ENCODE data around the gene NAIF1. TPM values are rescaled to one million over a fixed set of nuclear protein-coding genes. Genes with fewer than 3 reads are reported as not detected.

NAIF1 gene
- total and polyA plus RNA-seq, 12 donors = 3.2 to 7.2 (median 5.5) TPM

DNA sequence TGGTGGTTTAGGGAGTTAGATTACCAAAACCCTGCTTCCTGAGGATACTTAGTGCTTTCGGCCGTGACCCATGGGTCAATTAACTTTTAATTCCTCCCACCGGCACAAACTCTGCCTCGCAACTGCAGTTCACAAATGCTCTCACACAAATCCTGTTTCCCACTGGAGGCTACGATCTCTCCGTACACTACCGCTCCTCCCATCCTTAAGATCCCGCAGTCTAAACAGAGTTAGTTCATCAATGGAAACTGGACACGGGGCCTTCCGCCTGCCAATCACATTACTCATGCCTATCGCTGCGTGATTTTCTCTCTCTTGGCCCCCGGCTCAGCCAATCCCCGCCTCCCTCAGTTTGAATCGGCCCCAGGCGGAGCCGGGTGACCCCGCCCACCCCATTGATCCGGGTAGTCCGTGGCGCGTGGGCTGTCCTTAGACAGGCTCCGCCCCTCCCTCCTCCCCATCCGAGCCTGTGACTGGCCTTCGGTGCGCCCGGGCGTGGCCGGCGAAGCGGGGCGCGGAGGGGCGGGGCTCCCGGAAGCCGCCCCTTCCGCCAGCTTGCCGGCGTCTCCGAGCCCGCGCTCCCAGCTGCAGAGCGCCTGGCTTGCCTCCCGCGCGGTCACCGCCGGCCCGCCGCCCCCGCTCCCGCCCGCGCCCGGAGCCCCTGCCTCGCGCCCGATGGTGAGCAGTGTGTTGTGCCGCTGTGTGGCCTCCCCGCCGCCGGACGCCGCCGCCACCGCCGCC, 695 bp upstream of the NAIF1 start, which contains the start of gene SLC25A25:
TSS of gene SLC25A25 (plus strand) at position 588 of the 741 bp plus-strand sequence. CDS start at position 676, 88 bp downstream.
- no peaks in the 10 kb centered on the region for H3K27me3 ChIP-seq
- H3K9me3 ChIP-seq = no peaks in the 10 kb centered on the region
- H3K27ac ChIP-seq = peak within 1 kb of the TSS; percentile 88 to 99 (median 98)
- ATAC-seq = peak; percentile 95 to 97 (median 96)
- TF ChIP-seq, protein P1, sequence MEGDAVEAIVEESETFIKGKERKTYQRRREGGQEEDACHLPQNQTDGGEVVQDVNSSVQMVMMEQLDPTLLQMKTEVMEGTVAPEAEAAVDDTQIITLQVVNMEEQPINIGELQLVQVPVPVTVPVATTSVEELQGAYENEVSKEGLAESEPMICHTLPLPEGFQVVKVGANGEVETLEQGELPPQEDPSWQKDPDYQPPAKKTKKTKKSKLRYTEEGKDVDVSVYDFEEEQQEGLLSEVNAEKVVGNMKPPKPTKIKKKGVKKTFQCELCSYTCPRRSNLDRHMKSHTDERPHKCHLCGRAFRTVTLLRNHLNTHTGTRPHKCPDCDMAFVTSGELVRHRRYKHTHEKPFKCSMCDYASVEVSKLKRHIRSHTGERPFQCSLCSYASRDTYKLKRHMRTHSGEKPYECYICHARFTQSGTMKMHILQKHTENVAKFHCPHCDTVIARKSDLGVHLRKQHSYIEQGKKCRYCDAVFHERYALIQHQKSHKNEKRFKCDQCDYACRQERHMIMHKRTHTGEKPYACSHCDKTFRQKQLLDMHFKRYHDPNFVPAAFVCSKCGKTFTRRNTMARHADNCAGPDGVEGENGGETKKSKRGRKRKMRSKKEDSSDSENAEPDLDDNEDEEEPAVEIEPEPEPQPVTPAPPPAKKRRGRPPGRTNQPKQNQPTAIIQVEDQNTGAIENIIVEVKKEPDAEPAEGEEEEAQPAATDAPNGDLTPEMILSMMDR (IDR thresholded peaks at IDR 0.05) = no peak
- peak within 1 kb of the TSS; percentile 54 to 98 (median 88) for H3K4me3 ChIP-seq
- peaks cover 12 to 76% (median 44%) of the 10 kb centered on the region in 9 donors for H3K4me1 ChIP-seq
- peak; percentile 100 for DNase-seq
- 0 to 1% methylated on average over 53 to 67 of the region's 67 CpGs for WGBS, 2 donors
- intact Hi-C loops (cut with DNase I) = loop anchor here in 3 of 10 donors (1.0 to 10.0 kb wide), 3 partner anchors 26 to 59 kb away; partner anchors contain the start of gene PTGES2 (in 1 of the 3)
- H3K36me3 ChIP-seq = peaks cover 0 to 10% (median 0%) of the 10 kb centered on the region in 9 donors

DNA sequence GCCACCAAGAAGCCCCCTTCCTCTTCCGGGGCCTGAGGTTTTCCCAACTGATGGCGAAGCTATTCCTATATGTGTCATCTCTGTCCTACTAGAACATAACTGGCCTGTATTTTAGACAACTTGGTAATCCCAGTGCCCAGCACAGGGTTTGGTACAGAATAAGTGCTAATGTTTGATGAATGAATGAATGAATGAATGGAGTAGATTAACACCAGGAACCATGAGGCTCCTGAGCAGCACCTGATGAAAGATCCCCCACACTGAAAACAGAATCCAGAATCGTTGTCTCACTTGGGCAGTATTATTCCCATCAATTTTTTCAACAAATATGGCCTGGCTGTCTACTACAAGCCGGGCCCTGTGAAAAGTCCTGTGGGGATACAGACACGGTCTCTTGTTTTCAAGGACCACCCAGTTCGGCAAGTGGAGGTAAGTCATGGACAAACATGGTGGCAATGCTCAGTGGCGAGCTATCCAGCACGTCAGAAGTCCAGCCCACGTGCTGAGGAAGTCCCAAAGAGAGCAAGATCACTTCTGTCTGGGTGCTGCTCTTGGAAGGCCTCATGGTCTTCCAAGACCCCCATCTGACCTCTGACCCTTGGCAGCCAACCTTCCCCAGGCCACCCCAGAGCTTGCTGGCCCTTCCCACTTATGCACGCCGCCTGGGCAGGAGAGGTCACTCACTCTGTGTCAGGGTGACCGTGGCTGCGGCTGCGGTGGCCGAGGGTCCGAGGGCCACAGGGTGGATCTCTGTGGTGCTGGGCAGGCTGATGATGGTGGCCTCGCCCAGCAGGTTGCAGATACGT, 1.0 kb downstream of the NAIF1 start:
- DNase-seq (no peak), ATAC-seq (peak in 1 of 8 donors; percentile 1)
- H3K27me3 ChIP-seq = no peaks in the 10 kb centered on the region
- peak overlapping the region; percentile 30 to 98 (median 83) for H3K4me3 ChIP-seq
- H3K9me3 ChIP-seq = no peaks in the 10 kb centered on the region
- peak overlapping the region in 8 of 10 donors; percentile 69 to 99 (median 98) for H3K27ac ChIP-seq
- TF ChIP-seq, protein P1 (IDR thresholded peaks at IDR 0.05) = no peak
- WGBS, 2 donors = 93 to 94% methylated on average over 18 of the region's 18 CpGs
- H3K36me3 ChIP-seq = peaks cover 0 to 26% (median 0%) of the 10 kb centered on the region in 9 donors
- peaks cover 9 to 76% (median 45%) of the 10 kb centered on the region in 9 donors for H3K4me1 ChIP-seq
- intact Hi-C loops (cut with DNase I) = loop anchor here in 1 of 10 donors (10.0 kb wide), 1 partner anchor 49 kb away; no protein-coding TSS in a partner anchor

DNA sequence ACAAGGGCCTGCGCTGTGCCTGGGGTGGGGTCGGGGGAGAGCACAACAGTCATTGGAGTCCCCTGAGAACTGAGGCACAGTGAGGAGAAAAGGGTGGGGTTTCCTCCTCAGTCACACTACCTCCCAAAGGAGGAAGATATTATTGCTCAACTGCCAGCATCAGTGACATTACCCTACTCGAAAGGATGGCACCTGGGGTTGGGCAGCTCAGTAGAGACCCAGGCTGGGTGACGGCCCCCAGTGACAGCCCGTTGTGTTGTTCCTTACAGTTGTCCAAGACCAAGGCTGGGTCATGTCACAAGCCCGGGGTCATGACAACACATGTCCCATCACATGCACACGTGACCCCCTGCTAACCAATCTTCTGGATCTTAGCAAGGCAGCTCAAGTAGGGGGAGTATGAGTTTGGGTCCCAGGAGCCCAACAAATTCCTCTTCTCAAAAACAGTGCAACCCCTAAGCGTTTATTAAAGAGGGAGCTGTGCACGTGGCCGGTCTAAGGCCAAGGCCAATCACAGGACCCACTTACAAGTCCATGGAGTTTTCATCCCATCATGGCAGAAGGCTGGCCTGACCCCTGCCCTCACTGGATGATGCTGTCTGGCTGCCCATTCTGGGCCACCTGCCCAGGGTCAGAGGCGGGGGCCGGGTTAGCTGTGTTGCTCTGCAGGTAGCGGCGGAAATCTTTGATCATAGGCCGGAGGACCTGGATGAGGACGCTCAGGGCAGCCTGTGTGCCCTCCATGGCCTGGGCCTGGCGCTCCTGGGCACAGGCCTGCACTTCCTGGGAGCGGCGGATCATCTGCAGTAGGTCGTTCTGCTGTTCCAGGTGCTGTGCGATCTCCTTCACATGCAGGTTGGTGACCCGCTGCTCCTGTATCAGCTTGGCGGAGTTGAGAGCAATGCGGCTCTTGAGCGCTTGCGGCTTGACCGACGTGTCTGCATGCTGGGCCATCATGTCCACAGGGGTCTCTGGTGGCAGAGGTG, 4.0 kb downstream of the NAIF1 start:
- Histone ChIP-seq H3K36me3 (peaks cover 0 to 29% (median 0%) of the 10 kb centered on the region in 9 donors), H3K27ac (peak overlapping the region in 3 of 10 donors; percentile 38 to 65 (median 46)), H3K27me3 (no peaks in the 10 kb centered on the region), H3K4me1 (peaks cover 6 to 61% (median 36%) of the 10 kb centered on the region in 9 donors), H3K9me3 (no peaks in the 10 kb centered on the region), H3K4me3 (no peak overlapping the region)
- WGBS, 2 donors = 92 to 93% methylated on average over 28 of the region's 28 CpGs
- TF ChIP-seq, protein P1 (IDR thresholded peaks at IDR 0.05) = no peak
- intact Hi-C loops (cut with DNase I) = loop anchor here in 1 of 10 donors (10.0 kb wide), 1 partner anchor 52 kb away; no protein-coding TSS in a partner anchor
- DNase-seq (no peak), ATAC-seq (no peak)

Measured in heart right ventricle (tissue), 16 donors.